OCI-LY7 (cell line): ENCODE data around the gene BSCL2.

Experiments used
- CTCF ChIP-seq: fragments of 200-600 bp; sonication (generic); conservative IDR thresholded peaks from 2 replicates; pipeline ENCODE4 v1.5.1; 2014; ENCODE audit warnings: mild to moderate bottlenecking, antibody characterized with exemption, low read length, moderate library complexity, mixed read lengths
- EZH2phosphoT487 ChIP-seq: fragments of 200-600 bp; sonication (generic); IDR thresholded peaks from 2 replicates; pipeline ENCODE4 v1.6.1; 2018; ENCODE audit warnings: low read depth, borderline replicate concordance, mild to moderate bottlenecking, mixed run types, antibody characterized with exemption, low read length, moderate library complexity, mixed read lengths

DNA sequence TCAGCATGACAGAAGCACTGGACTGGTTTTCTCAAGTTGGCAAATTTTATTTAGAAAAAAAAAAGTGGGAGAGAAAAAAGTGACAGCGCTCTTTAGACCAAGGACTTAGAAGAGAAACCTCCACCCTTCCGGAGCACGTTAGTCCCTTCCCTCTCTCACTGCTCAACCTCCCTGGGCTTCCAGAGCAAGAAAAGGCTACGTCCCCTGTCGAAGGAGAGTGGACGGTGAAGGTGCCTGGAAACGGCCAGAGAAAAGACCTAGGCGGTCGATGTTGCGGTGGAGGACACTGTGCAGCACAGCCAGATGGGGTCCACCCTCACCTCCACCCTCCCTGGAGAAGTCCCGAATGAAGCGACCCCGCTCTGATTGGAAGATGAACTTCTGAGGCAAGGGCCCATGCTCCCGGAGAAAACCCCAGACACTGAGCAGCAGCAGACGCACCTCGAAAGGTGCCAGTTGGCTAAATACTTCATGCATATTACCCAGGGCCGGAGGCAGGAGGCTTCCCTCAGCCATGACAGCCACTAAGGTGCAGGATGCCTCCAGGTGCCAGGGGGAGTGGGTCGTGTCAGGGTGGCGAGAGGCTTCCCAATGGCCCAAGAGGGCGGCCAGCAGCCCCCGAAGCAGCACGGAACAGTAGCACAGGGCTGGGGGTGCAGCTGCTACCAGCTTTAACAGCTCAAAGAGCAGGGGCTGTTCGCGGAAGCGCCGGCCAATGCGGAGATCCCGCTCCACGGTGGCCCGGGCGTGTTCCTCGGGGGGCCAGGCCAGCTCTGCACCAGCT, 60.2 kb downstream of the BSCL2 start:
- TF ChIP-seq CTCF (no peak), EZH2phosphoT487 (no peak)
